T-helper 1 cell treated with Interleukin-12 subunit alpha and Interleukin-12 subunit beta and Interleukin-4 antibody, amounts not matched to agents 30 μg/mL and 1 μg/mL, for 36 hours (primary cell): ENCODE measurements around the gene NPBWR2.
A peak's percentile ranks its signal among the peaks of the same experiment; 100 is the strongest.

ENCODE experiments used
- H3K27ac Mint-ChIP-seq: one replicate; pipeline ENCODE4 v1.8.0; 2021; ENCODE audit warnings: mild to moderate bottlenecking, mixed read lengths
- H3K27me3 Mint-ChIP-seq: one replicate; pipeline ENCODE4 v1.8.0; 2021; ENCODE audit warnings: low read depth, mixed read lengths
- H3K36me3 Mint-ChIP-seq: one replicate; pipeline ENCODE4 v1.8.0; 2021; ENCODE audit warnings: low read depth, mixed read lengths
- H3K4me1 Mint-ChIP-seq: one replicate; pipeline ENCODE4 v1.8.0; 2021; ENCODE audit warnings: low read depth, mixed read lengths
- H3K4me3 Mint-ChIP-seq: one replicate; pipeline ENCODE4 v1.8.0; 2021; ENCODE audit warnings: mild to moderate bottlenecking, moderate library complexity, mixed read lengths
- H3K9me3 Mint-ChIP-seq: one replicate; pipeline ENCODE4 v1.8.0; 2021; ENCODE audit warnings: mixed read lengths

The NPBWR2 gene

DNA sequence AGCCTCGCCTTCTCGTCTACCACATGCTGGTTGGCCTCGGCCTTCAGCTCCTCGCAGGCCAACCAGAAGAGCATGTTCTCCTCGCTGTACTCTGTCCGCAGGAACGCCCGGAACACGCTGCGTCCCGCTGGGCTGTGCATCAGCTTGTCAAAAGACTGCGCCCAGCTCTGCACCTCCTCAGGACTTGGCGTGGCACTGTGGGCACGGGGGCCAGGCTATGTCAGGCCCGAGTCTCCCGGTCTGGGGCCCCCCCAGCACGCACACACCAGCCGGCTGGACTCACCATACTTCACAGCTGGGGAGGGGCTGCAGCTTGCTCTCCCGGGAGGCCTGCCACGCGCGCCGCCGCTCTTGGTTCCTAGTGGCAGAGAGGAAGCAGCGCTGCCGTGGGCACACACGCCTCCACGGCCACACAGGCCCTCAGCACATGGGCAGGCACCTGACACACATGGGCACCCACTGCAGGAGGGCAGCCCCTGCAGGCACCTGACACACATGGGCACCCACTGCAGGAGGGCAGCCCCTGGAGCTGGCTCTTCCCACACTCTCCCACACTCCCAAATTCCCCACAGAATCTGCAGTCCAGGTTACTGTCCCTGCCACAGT, 33.1 kb downstream of the NPBWR2 start:
- peaks cover 8% of the 10 kb centered on the region for H3K4me1 Mint-ChIP-seq
- H3K27ac Mint-ChIP-seq: no peak overlapping the region
- no peak overlapping the region for H3K4me3 Mint-ChIP-seq
- H3K9me3 Mint-ChIP-seq: no peaks in the 10 kb centered on the region
- peaks cover 24% of the 10 kb centered on the region for H3K36me3 Mint-ChIP-seq
- H3K27me3 Mint-ChIP-seq: no peaks in the 10 kb centered on the region

DNA sequence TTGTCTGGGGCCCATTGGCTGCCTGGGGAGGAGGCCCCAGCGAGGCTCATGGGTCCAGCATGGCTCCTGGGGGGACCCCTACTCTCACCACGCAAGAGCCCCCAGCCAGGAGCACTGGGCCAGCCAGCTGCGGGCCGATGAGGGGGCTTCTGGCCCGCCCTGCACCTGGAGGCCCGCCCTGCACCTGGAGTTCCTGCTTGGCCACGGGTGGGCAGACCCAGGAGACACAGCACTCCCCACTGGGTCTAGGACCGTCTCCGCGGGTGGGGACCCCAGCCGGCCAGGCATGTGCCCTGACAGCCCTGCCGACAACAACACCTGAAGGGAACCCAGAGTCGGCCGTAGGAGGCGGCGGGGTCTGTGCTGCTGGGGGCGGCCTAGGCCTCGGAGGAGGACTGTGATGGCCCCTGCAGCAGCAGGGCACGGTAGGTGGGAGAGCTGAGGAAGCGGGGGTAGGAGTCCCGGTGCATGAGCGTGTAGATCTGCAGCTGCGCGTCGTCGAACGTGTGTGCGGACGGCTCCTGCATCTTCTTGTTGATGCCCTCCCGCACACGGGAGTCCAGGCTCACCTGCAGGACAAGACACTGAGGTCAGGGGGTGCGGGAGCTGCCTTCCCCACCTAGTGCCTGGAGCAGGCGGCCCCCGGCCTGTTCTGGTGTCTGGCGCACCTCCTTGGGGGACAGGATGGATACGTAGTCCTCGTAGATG, 33.7 kb downstream of the NPBWR2 start:
- H3K27ac Mint-ChIP-seq: no peak overlapping the region
- peaks cover 22% of the 10 kb centered on the region for H3K36me3 Mint-ChIP-seq
- H3K27me3 Mint-ChIP-seq: no peaks in the 10 kb centered on the region
- no peak overlapping the region for H3K4me3 Mint-ChIP-seq
- H3K9me3 Mint-ChIP-seq: no peaks in the 10 kb centered on the region
- H3K4me1 Mint-ChIP-seq: peaks cover 8% of the 10 kb centered on the region

DNA sequence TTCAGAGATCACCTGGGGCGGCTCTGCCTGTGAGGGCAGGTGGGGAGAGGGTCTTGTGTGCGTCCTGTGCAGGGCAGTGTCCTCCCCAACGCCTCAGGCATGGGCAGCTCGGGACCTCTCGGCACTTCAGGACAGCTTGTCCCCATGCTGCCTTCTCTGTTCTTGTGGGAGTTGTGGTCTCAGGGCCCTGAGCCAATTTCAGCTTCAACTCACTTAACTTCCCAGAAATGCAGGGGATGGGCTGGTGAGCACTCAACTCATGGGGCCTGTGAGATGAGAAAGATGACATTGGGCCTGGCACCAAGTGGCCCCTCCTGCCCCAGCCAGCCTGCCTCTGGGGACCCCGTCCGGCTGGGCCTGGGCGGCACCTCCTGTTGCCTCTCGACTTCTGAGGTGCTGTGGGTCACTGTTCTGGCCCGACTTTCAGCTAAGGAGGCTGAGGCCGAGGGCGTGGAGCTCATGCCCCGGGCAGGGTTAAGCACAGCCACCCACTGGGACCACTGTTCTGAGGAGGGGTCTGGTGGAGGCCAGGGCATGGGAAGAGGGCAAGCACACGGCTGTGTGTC, 34.8 kb downstream of the NPBWR2 start:
- peaks cover 18% of the 10 kb centered on the region for H3K36me3 Mint-ChIP-seq
- H3K4me3 Mint-ChIP-seq: no peak overlapping the region
- no peak overlapping the region for H3K27ac Mint-ChIP-seq
- H3K9me3 Mint-ChIP-seq: no peaks in the 10 kb centered on the region
- no peaks in the 10 kb centered on the region for H3K27me3 Mint-ChIP-seq
- peaks cover 11% of the 10 kb centered on the region for H3K4me1 Mint-ChIP-seq

DNA sequence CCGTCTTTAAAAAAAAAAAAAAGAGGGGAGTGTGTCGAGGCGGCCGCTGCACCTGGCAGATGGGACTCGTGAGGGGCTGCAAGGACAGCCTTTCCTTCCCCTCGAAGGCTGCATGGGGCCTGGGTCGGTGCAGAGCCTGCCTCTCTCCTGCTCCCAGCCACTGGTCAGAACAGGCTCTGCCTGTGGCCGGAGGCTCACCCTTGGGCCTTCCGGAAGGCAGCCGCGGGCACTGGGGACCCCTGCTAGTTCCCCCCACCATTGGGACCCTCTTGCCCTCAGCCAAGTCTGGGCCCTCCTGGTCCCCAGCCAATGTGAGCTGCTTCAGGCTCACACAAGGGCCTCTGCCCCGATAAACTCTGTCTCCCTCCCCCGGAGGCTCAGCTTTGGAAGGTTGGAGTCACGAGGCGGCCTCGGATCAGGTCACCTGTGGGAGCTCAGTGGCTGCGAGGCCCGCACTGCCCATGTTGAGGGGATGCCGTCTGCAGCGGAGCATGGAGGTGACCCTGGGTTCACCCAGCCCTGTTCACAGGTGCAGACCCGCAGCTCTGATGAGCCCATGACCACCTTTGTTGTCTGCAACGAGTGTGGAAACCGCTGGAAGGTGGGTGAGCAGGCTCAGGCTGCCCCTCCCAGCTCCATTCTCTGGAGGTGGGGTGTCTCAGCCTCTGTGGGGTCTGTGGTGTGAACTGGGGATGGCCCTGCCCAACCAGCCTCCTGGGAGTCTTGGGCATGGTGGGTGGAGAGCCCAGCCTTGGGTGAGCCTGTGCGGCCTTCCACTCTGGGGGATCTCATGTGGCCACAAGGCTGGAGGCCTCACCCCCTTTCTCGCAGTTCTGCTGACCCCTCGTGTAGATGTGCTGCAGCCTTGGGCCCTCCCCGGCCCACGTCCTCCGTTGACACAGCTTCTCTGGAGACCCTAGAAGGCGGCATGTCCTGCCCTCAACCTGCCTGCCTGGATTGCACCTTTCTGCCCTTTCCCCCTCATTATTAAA, 35.7 kb downstream of the NPBWR2 start:
- Mint-ChIP-seq H3K4me3 (no peak overlapping the region), H3K36me3 (peaks cover 20% of the 10 kb centered on the region), H3K27ac (no peak overlapping the region), H3K4me1 (peaks cover 17% of the 10 kb centered on the region), H3K27me3 (no peaks in the 10 kb centered on the region), H3K9me3 (no peaks in the 10 kb centered on the region)

DNA sequence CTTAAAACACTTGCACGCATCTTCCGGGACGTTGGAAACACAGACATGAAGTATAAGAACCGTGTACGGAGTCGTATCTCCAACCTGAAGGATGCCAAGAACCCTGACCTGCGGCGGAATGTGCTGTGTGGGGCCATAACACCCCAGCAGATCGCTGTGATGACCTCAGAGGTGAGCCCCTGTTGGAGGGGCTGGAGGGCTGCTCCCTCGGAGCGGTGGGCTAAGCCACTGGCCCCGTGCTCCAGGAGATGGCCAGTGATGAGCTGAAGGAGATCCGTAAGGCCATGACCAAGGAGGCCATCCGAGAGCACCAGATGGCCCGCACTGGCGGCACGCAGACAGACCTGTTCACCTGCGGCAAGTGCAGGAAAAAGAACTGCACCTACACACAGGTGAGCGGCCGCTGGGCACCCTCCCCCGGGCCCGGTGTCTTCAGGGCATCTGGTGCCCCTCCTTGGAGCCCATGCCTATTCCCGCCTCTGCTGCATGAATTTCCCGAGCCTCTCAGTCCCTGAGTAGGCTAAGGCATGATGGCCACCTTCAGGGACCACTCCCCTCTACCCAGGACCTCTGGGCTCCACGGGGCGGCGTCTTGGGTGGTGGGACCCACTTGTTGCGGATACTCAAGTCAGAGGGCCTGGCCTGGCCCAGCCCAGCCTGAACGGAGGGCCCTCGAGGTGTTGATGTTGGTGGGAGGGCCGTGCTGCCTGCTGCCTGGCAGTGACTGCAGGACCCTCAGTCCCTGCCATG, 36.9 kb downstream of the NPBWR2 start:
- Mint-ChIP-seq H3K27ac (no peak overlapping the region), H3K27me3 (no peaks in the 10 kb centered on the region), H3K4me1 (peaks cover 28% of the 10 kb centered on the region), H3K36me3 (peaks cover 15% of the 10 kb centered on the region), H3K4me3 (no peak overlapping the region), H3K9me3 (no peaks in the 10 kb centered on the region)

DNA sequence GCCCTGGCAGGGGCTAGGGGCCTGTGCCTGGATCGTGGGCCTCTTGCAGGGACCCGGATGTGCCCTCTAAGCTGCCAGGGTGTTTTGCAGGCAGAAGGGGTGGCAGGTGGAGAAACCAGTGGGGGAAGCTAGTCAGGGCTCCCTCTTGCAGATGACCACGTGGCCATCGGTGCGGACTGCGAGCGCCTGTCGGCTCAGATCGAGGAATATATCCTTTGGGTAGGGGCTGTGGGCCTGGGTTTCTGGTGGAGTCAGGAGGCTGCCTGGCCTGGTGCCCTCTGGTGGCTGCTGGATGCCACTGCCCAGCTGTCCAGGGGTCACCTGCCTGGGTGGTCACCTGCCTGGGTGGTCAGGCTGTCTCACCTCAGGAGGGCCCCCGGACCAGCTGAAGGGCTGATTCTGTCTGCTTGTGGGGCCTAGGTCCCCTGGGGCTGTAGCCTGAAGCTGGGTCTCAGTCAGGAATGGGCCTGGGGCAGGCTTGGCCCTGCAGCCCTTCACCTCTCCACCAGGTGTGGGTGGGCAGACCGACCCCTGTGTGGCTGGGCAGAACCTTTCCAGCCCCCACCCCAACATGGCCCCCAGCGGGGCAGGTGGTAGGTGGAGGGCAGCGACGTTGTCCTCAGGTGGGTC, 37.6 kb downstream of the NPBWR2 start:
- Mint-ChIP-seq H3K27me3 (no peaks in the 10 kb centered on the region), H3K4me1 (peaks cover 33% of the 10 kb centered on the region), H3K4me3 (no peak overlapping the region), H3K9me3 (no peaks in the 10 kb centered on the region), H3K36me3 (peaks cover 14% of the 10 kb centered on the region), H3K27ac (no peak overlapping the region)

DNA sequence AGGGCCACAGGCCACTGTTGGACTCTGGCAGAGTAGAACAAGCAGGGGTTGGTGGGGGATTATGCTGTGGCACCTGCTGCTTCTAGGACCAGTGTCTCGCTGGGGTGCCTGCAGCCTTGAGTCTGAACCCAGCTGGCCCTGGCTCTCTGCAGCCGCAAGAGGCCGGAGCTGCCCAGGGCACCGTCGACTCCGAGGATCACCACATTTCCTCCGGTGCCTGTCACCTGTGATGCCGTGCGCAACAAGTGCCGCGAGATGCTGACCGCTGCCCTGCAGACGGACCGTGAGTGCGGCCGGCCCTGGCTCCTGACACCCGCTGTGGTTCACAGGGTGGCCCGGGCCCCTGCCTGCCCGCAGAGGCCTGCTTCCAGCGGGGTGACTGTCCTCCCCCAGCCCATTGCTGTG, 38.2 kb downstream of the NPBWR2 start:
- Mint-ChIP-seq H3K4me3 (no peak overlapping the region), H3K27ac (no peak overlapping the region), H3K27me3 (no peaks in the 10 kb centered on the region), H3K4me1 (peaks cover 38% of the 10 kb centered on the region), H3K9me3 (no peaks in the 10 kb centered on the region), H3K36me3 (peaks cover 14% of the 10 kb centered on the region)

DNA sequence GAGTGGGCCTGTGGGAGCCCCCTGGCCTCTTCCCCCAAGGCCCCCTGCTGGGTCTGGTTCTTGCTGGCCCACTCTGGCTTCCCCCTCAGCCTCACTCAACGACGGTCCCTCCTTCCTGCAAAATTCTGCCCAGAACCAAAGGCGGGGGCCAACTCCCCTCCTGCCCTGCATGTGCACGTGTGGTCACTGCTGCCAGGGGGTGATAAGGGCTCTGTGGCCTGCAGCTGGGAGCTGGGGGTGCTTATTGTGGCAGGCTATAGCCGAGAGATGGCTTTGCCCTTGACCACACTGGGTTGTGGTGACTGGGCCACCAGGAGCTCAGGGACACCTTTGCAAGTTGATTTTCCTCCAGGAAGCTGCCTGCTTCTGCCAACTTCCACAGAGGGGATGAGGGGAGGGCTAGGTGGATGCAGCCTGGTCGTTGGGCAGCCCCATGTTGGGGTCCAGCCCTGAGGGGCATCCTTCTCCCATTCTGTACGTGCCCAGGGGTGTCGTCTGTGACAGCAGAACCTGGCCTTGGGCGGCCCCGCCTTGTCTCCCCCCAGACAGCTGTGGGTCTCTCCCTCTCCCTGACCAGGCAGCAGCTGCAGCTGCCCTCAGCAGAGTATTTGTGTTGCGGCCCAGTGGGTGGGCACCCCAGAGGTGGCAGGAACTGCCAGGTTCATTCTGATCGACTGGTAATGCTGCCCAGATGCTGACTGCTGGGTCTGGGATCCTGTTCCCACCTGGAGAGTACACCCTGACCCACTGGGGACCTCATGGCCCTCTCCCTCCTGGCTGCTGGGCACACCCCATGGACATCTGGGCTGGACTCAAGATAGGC, 38.8 kb downstream of the NPBWR2 start:
- no peak overlapping the region for H3K27ac Mint-ChIP-seq

DNA sequence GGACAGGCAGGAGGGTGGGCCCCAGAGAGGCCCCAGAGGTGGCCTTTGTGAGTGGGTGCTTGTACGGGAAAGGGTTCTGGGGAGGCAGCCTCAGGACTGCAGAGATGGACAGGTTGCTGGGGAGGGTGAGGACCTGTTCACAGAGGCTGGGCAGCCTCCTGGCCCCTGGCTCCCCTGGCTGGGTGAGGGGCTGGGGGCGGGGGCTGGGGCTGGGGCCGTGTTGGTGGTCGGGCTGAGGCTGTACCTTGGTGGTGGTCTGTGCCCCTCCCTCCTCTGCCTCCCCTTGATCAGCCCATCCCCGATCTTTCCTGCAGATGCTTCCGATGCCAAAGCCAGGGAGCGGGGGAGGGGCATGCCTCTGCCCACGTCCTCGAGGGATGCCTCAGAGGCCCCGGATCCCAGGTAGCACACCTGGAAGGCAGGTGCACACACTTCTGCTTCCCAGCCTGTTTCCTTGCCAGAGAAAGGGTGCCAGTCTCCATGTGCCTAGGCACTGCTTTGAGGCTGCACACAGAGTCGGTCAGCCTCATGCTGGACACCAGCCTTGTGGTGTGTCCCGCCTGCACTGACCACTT, 39.5 kb downstream of the NPBWR2 start:
- Mint-ChIP-seq H3K27me3 (no peaks in the 10 kb centered on the region), H3K9me3 (no peaks in the 10 kb centered on the region), H3K36me3 (peaks cover 6% of the 10 kb centered on the region), H3K4me3 (no peak overlapping the region), H3K4me1 (peaks cover 43% of the 10 kb centered on the region), H3K27ac (peak overlapping the region; percentile 71)

More for the DNA sequence above, 38.8 kb downstream of the NPBWR2 start:
- Mint-ChIP-seq H3K27me3 (no peaks in the 10 kb centered on the region), H3K4me3 (no peak overlapping the region), H3K9me3 (no peaks in the 10 kb centered on the region), H3K36me3 (peaks cover 10% of the 10 kb centered on the region), H3K4me1 (peaks cover 43% of the 10 kb centered on the region)

DNA sequence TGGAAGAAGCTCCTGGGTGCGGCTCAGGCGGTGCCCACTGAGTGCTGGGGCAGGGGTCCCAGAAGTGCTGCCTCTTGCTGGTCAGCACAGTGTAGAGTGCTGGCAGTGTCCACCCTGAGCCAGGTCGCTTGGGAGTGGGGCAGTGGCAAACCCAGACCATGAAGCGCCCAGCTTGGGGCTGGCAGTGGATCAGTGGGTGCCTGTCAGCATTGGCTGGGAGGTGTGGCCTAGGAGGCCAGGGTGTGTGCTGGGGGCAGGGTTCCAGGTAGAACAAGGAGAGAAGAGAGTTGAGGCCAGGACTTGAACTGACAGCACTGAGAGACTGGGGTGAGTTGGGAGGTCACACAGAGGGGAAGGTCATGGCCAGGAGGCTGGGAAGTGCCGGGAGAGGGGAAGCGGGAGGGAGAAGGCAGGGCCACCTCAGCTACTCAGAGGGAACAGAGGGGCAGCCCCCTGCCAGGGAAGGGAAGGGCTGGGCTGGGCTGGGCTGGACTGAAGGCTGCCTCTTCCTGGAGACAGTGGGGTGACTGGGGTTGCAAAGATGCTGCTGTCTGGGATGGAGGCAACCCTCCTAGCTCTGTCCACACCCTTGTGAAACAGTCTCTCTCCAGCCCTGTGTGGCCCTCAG, 40.2 kb downstream of the NPBWR2 start:
- peaks cover 45% of the 10 kb centered on the region for H3K4me1 Mint-ChIP-seq
- no peaks in the 10 kb centered on the region for H3K27me3 Mint-ChIP-seq
- no peaks in the 10 kb centered on the region for H3K9me3 Mint-ChIP-seq
- H3K4me3 Mint-ChIP-seq: peak overlapping the region; percentile 68
- peaks cover 1% of the 10 kb centered on the region for H3K36me3 Mint-ChIP-seq
- H3K27ac Mint-ChIP-seq: peak overlapping the region; percentile 76

DNA sequence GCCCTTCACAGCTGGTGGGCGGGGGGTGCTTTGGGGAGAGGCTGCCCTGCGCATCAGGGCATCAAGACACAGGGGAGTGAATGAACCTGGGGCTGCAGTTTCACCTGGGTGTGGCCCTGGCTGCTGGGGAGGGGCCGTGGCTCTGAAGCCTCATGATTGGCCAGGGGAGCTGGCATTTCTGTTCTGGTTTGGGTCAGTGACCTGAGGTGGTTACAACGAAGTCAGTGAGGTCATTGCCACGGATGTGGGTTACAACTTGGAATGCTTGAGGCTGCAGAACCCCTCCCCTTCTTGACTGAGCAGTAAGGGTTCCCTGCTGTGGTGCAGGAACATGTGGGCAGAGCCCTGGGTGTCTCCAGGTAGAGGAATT, 41.4 kb downstream of the NPBWR2 start:
- no peaks in the 10 kb centered on the region for H3K27me3 Mint-ChIP-seq
- peak overlapping the region; percentile 74 for H3K4me3 Mint-ChIP-seq
- no peaks in the 10 kb centered on the region for H3K9me3 Mint-ChIP-seq
- H3K36me3 Mint-ChIP-seq: peaks cover 1% of the 10 kb centered on the region
- peaks cover 46% of the 10 kb centered on the region for H3K4me1 Mint-ChIP-seq
- H3K27ac Mint-ChIP-seq: peak overlapping the region; percentile 96
